SJCRH30 (cell line): Measurements from ENCODE around the gene CSF1R. TPM values are rescaled to one million over a fixed set of nuclear protein-coding genes. Genes with fewer than 3 reads are reported as not detected.
A peak's percentile ranks its signal among the peaks of the same experiment; 100 is the strongest.

ENCODE experiments used
- DNase-seq, 2 experiments: peaks; one replicate each; pipeline ENCODE4 v3.0.0-alpha.2; 2015 to 2020
- H3K27ac ChIP-seq: fragments of 250-450 bp; sonication (Bioruptor Pico); 2 replicates; pipeline ENCODE4 v1.5.1; 2020; ENCODE audit warnings: mild to moderate bottlenecking, moderate library complexity
- H3K27me3 ChIP-seq: fragments of 250-450 bp; sonication (Bioruptor Pico); 2 replicates; pipeline ENCODE4 v1.5.1; 2020; ENCODE audit warnings: mild to moderate bottlenecking, moderate library complexity
- H3K36me3 ChIP-seq: fragments of 250-450 bp; sonication (Bioruptor Pico); 2 replicates; pipeline ENCODE4 v1.5.1; 2020; ENCODE audit warnings: mild to moderate bottlenecking, moderate library complexity
- H3K4me1 ChIP-seq: fragments of 250-450 bp; sonication (Bioruptor Pico); 2 replicates; pipeline ENCODE4 v1.5.1; 2020; ENCODE audit warnings: mild to moderate bottlenecking, moderate library complexity
- H3K4me3 ChIP-seq: fragments of 250-450 bp; sonication (Bioruptor Pico); 2 replicates; pipeline ENCODE4 v1.5.1; 2020; ENCODE audit warnings: mild to moderate bottlenecking, moderate library complexity
- H3K9me3 ChIP-seq: fragments of 250-450 bp; sonication (Bioruptor Pico); replicated peaks from 2 replicates; pipeline ENCODE4 v1.5.1; 2020; ENCODE audit warnings: mild to moderate bottlenecking, moderate library complexity
- total RNA-seq: library from RNA; depleted of rRNA; stranded (reverse); fragments of >200 nt; shearing (Covaris generic); gene quantifications from 2 replicates; pipeline ENCODE4 v1.2.3, GENCODE V29; 2014; rRNA removed

The CSF1R gene
- total RNA-seq, result 0.06 and 0.13 TPM in 2 replicates

GRCh38 chr5:150085950-150086715, at the start of gene CSF1R:
Gene CSF1R (minus strand): TSS chr5:150086554. CDS start chr5:150086427, 127 bp downstream.
- H3K27ac ChIP-seq, result no peak within 1 kb of the TSS
- H3K36me3 ChIP-seq, result no peaks in the 10 kb centered on the region
- DNase-seq, result no peak

DNA sequence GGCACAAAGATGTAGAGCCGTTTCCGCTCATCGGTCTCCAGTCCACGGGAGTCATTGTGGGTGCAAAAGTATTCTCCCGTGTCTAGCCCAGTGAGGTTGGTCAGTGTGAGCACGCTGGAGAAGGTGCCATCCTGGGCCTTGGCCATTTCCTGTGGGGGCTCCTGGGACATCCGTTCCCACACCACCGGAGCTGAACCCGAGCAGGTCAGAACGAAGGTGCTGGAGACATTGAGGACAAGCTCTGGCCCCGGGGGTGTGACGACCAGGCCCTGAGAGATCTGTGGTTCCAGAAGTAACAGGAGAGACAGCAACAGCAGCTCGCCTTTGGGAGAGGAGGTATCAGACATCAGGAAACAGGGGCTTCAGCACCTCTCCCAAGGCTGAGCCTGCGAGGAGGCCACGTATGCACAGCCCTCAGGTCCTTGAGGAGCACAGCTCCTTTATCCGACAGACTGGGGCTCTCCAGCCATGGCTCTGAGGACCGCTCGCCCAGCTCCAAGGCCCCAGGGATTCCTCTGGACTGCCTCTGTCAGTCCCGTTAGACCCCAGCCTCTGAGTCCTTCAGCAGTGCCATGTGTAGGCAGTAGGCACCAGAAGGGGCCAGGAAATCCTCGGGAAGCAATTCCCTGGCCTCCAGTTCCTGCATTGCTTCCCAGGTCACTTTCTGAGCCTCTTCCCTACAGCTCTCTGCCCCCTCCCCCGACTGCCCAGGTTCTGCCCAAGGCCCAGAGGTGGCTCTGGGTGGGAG, 49.4 kb upstream of the CSF1R start:
- H3K27me3 ChIP-seq, result no peaks in the 10 kb centered on the region
- H3K36me3 ChIP-seq, result no peaks in the 10 kb centered on the region
- no peak for DNase-seq
- H3K4me1 ChIP-seq, result peaks cover 36% of the 10 kb centered on the region
- H3K27ac ChIP-seq, result no peak overlapping the region
- H3K4me3 ChIP-seq, result no peak overlapping the region
- H3K9me3 ChIP-seq, result no peaks in the 10 kb centered on the region

More at GRCh38 chr5:150085950-150086715, at the start of gene CSF1R:
- Histone ChIP-seq H3K4me1 (no peaks in the 10 kb centered on the region), H3K9me3 (no peaks in the 10 kb centered on the region), H3K27me3 (peaks cover 12% of the 10 kb centered on the region), H3K4me3 (no peak within 1 kb of the TSS)

GRCh38 chr5:150134198-150134588, 47.8 kb upstream of the CSF1R start:
- H3K27ac ChIP-seq, result no peak overlapping the region
- H3K27me3 ChIP-seq, result no peaks in the 10 kb centered on the region
- no peaks in the 10 kb centered on the region for H3K36me3 ChIP-seq
- H3K4me3 ChIP-seq, result no peak overlapping the region
- DNase-seq, result no peak
- H3K4me1 ChIP-seq, result peaks cover 23% of the 10 kb centered on the region
- no peaks in the 10 kb centered on the region for H3K9me3 ChIP-seq

DNA sequence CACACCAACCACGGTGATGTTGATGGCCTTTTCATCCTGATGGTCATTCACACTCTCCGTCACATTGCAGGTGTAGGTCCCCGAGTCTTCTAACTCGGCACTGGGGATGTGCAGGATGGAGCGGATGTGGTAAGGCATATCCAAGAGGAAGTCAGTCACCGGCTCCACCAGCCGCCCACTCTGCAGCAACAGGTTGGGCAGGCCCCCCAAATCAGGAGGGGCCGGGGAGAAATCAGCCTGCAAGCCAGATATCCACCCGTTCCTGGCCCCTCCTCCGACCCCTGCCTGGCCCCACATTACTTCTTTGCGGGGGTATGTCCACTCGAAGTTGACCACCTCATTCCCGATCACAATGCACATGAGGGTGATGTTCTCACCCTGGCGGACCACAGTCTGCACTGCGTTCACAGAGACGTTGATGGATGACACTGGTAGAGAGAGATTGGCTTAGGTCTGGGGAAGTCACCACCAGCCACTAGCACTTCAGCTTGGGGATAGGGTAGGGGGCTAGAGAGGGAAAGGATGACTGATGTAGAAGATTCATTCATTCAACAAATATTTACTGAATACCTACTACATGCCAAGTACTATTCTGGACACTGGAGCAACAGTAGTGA, 47.3 kb upstream of the CSF1R start:
- Histone ChIP-seq H3K4me1 (peaks cover 18% of the 10 kb centered on the region), H3K27ac (no peak overlapping the region), H3K27me3 (no peaks in the 10 kb centered on the region), H3K4me3 (no peak overlapping the region), H3K9me3 (no peaks in the 10 kb centered on the region), H3K36me3 (no peaks in the 10 kb centered on the region)
- no peak for DNase-seq

DNA sequence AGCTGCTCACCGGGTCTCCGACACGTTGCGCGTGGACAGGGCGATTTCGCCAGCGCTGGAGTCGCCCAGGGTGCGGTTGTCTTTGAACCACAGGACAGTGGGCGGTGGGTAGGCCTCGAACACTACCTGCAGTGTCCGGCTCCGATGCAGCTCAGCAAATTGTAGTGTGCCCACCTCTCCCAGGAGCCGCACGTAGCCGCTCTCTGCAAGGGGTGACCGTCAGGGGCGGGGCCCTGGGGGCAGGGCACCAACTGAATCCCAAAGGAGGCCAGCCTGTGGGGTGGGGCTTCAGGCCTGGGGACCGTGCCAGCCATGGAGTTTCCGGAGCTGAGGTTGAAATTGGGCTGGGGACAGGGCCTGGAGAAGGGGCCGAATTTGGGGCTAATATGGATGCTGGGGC, 46.4 kb upstream of the CSF1R start:
- H3K4me3 ChIP-seq, result no peak overlapping the region
- no peak overlapping the region for H3K27ac ChIP-seq
- no peaks in the 10 kb centered on the region for H3K9me3 ChIP-seq
- no peak for DNase-seq
- H3K36me3 ChIP-seq, result no peaks in the 10 kb centered on the region
- no peaks in the 10 kb centered on the region for H3K27me3 ChIP-seq
- peaks cover 8% of the 10 kb centered on the region; the same call in 1 of the 2 replicates for H3K4me1 ChIP-seq

- peaks cover 2% of the 10 kb centered on the region; the same call in 1 of the 2 replicates for H3K4me1 ChIP-seq
- H3K36me3 ChIP-seq, result no peaks in the 10 kb centered on the region
- DNase-seq, result no peak
- H3K27ac ChIP-seq, result no peak overlapping the region
- no peaks in the 10 kb centered on the region for H3K9me3 ChIP-seq
- no peaks in the 10 kb centered on the region for H3K27me3 ChIP-seq
- H3K4me3 ChIP-seq, result no peak overlapping the region
These were observed 45.8 kb upstream of the CSF1R start for GRCh38 chr5:150131978-150132694.

- no peaks in the 10 kb centered on the region for H3K9me3 ChIP-seq
- H3K27me3 ChIP-seq, result no peaks in the 10 kb centered on the region
- H3K27ac ChIP-seq, result no peak overlapping the region
- H3K4me1 ChIP-seq, result no peaks in the 10 kb centered on the region
- DNase-seq, result no peak
- H3K36me3 ChIP-seq, result no peaks in the 10 kb centered on the region
- H3K4me3 ChIP-seq, result no peak overlapping the region
These were observed 45.1 kb upstream of the CSF1R start for GRCh38 chr5:150131461-150131860.

- H3K36me3 ChIP-seq, result no peaks in the 10 kb centered on the region
- no peak overlapping the region for H3K4me3 ChIP-seq
- DNase-seq, result no peak
- H3K27me3 ChIP-seq, result no peaks in the 10 kb centered on the region
- no peaks in the 10 kb centered on the region for H3K9me3 ChIP-seq
- H3K27ac ChIP-seq, result no peak overlapping the region
- H3K4me1 ChIP-seq, result no peaks in the 10 kb centered on the region
These were observed 44.2 kb upstream of the CSF1R start for GRCh38 chr5:150130493-150130922.

GRCh38 chr5:150129813-150130492, 43.6 kb upstream of the CSF1R start:
- peak; percentile 62 to 73 for DNase-seq
- Histone ChIP-seq H3K9me3 (no peaks in the 10 kb centered on the region), H3K4me1 (no peaks in the 10 kb centered on the region), H3K36me3 (no peaks in the 10 kb centered on the region), H3K27ac (no peak overlapping the region), H3K4me3 (no peak overlapping the region), H3K27me3 (no peaks in the 10 kb centered on the region)

DNA sequence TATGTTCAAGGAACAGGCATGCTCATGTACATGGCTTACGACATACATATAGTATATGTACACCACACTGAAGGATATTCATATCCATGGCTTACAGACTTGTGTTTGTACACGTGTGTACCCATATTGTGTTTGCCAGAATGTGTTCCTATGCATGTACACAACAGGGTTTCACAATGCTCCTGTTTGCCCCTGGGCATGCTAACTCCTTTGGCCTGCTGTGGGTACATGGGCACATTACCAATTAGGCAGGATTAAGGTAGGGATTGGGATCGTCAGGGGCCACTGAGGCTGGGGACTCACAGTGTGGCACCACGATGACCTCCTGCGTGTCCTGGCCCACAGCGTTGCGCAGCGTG, 43.1 kb upstream of the CSF1R start:
- H3K9me3 ChIP-seq, result no peaks in the 10 kb centered on the region
- H3K27me3 ChIP-seq, result no peaks in the 10 kb centered on the region
- H3K4me1 ChIP-seq, result no peaks in the 10 kb centered on the region
- H3K36me3 ChIP-seq, result no peaks in the 10 kb centered on the region
- no peak overlapping the region for H3K4me3 ChIP-seq
- no peak overlapping the region for H3K27ac ChIP-seq
- DNase-seq, result no peak

GRCh38 chr5:150126921-150127265, 40.5 kb upstream of the CSF1R start:
- H3K9me3 ChIP-seq, result no peaks in the 10 kb centered on the region
- no peaks in the 10 kb centered on the region for H3K4me1 ChIP-seq
- no peak for DNase-seq
- H3K36me3 ChIP-seq, result no peaks in the 10 kb centered on the region
- no peaks in the 10 kb centered on the region for H3K27me3 ChIP-seq
- no peak overlapping the region for H3K4me3 ChIP-seq
- H3K27ac ChIP-seq, result no peak overlapping the region

DNA sequence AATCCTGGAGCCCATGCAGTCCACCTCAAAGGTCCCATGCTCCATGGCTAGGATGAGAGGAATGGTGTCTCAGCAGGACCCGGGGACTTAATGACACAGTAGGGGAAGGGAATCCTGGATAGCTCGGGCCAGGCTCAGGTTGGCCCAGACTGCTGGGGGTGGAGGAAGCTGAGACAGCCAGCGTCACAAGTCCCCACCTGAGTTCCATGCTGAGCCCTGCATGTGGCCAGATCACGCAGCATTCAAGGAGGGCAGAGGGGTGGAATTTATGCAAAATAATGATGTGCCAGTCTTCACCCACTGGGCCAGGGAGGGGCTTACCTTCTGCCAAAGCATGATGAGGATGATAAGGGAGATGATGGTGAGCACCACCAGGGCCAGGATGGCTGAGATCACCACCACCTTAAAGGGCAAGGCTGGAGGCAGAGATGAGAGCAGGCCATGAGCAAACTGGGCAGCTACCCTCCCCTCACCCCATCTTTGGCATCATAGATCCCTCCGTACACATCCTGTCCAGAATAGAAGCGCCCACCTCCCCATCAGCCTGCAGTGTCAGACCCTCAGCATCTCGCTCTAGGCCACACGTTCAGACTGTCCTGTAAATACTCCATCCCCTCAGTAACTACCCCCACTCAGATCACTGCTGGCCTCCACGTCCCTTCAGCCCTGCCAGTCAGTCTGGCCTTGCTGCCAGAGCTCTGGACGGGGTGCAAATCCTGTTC, 40.0 kb upstream of the CSF1R start:
- no peak overlapping the region for H3K27ac ChIP-seq
- no peaks in the 10 kb centered on the region for H3K27me3 ChIP-seq
- H3K9me3 ChIP-seq, result no peaks in the 10 kb centered on the region
- no peaks in the 10 kb centered on the region for H3K4me1 ChIP-seq
- H3K36me3 ChIP-seq, result no peaks in the 10 kb centered on the region
- DNase-seq, result no peak
- H3K4me3 ChIP-seq, result no peak overlapping the region

DNA sequence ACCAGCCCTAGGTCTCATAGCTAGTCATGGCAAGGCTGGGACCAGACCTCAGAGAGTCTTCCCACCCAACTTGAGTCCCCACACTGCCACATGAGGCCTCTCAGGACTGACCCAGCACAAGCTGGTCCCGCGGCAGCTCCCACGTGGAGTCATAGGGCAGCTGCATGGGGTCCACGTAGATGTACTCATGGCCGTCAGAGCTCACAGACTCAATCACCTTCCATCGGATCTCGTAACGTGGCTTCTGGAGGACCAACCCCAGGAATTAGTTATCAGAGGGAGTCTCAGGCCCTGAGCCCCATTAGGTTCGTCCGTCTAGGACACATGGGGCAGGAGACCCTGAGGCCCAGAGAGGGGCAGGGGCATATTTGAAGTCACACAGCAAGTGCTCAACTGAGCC, 39.0 kb upstream of the CSF1R start:
- DNase-seq, result no peak
- no peaks in the 10 kb centered on the region for H3K4me1 ChIP-seq
- no peaks in the 10 kb centered on the region for H3K36me3 ChIP-seq
- H3K4me3 ChIP-seq, result no peak overlapping the region
- H3K9me3 ChIP-seq, result no peaks in the 10 kb centered on the region
- no peaks in the 10 kb centered on the region for H3K27me3 ChIP-seq
- no peak overlapping the region for H3K27ac ChIP-seq

GRCh38 chr5:150124596-150124995, 38.2 kb upstream of the CSF1R start:
- no peaks in the 10 kb centered on the region for H3K9me3 ChIP-seq
- no peaks in the 10 kb centered on the region for H3K4me1 ChIP-seq
- no peaks in the 10 kb centered on the region for H3K36me3 ChIP-seq
- no peak overlapping the region for H3K4me3 ChIP-seq
- H3K27me3 ChIP-seq, result no peaks in the 10 kb centered on the region
- no peak for DNase-seq
- H3K27ac ChIP-seq, result no peak overlapping the region
